Progenitor cell of endocrine pancreas (in vitro differentiated cells): Measurements from ENCODE around the gene STAC2. TPM values are rescaled to one million over a fixed set of nuclear protein-coding genes. Genes with fewer than 3 reads are reported as not detected.

Experiments
- DNase-seq: peaks from one replicate; pipeline ENCODE4 v3.0.0; 2021; ENCODE audit warnings: low spot score; ENCODE audit not compliant: unreplicated experiment
- H3K27ac Mint-ChIP-seq: 2 replicates; pipeline ENCODE4 v1.8.0; 2021; ENCODE audit warnings: mild to moderate bottlenecking, moderate library complexity, mixed read lengths
- H3K27me3 Mint-ChIP-seq: 2 replicates; pipeline ENCODE4 v1.8.0; 2021; ENCODE audit warnings: mixed read lengths
- H3K36me3 Mint-ChIP-seq: 2 replicates; pipeline ENCODE4 v1.8.0; 2022; ENCODE audit warnings: mixed read lengths; ENCODE audit not compliant: insufficient read depth
- H3K4me1 Mint-ChIP-seq: 2 replicates; pipeline ENCODE4 v1.8.0; 2021; ENCODE audit warnings: low read depth, mixed read lengths
- H3K4me3 Mint-ChIP-seq: 2 replicates; pipeline ENCODE4 v1.8.0; 2021; ENCODE audit warnings: low read depth, mild to moderate bottlenecking, moderate library complexity, mixed read lengths
- H3K9me3 Mint-ChIP-seq: 2 replicates; pipeline ENCODE4 v1.8.0; 2021; ENCODE audit warnings: low read depth, mixed read lengths
- CTCF ChIP-seq: fragments of 200-600 bp; sonication (generic); IDR thresholded peaks from one replicate; pipeline ENCODE4 v1.5.0; 2021; ENCODE audit warnings: antibody characterized with exemption, mild to moderate bottlenecking; ENCODE audit not compliant: unreplicated experiment
- total RNA-seq: library from RNA; stranded (reverse); gene quantifications from 2 replicates; pipeline ENCODE4 v1.2.1, GENCODE V29; 2021

STAC2 gene
- total RNA-seq, 1 donor from 2014 or later, result not detected

DNA sequence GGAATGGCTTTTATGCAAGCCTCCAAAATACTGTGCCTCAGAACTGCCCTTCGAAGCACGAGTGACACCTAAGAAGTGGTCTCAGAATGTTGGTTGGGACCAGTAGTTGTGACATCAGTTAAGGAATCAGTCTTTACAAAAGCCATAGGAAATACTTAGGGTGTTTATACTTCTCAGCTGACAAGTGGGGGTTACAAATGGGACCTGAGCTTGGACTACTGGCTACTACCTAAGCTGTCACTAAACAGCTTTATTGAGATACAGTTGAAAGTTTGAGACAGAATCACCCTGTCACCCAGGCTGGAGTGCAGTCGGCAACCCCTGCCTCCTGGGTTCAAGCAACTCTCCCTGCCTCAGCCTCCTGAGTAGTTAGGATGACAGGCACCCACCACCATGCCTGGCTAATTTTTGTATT lies 20.6 kb downstream of the STAC2 start:
- H3K4me3 Mint-ChIP-seq, result no peak overlapping the region
- no peaks in the 10 kb centered on the region for H3K9me3 Mint-ChIP-seq
- DNase-seq, result no peak
- no peak overlapping the region for H3K27ac Mint-ChIP-seq
- no peak for TF ChIP-seq CTCF
- H3K4me1 Mint-ChIP-seq, result peaks cover 11% of the 10 kb centered on the region
- H3K27me3 Mint-ChIP-seq, result peaks cover 23% of the 10 kb centered on the region
- H3K36me3 Mint-ChIP-seq, result peaks cover 28% of the 10 kb centered on the region

DNA sequence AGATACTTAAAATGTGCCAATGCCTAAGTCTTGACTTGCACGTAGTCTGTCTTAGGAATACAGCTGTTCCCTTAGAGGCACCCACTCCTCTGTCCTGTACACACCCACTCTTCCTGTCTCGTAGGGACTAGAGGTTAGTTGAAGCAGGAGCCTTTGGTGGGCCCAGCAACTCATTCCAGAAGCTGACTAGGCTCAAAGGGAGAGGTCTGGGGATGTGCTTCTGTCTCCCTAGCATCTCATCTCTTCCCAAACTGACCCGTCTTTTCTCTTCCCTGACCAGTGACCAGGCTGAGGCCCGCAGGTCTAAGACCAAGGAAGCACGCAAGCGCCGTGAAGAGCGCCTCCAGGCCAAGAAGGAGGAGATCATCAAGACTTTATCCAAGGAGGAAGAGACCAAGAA lies 21.5 kb downstream of the STAC2 start:
- Mint-ChIP-seq H3K4me3 (no peak overlapping the region), H3K27ac (no peak overlapping the region), H3K27me3 (peaks cover 18% of the 10 kb centered on the region), H3K36me3 (peaks cover 28% of the 10 kb centered on the region), H3K9me3 (no peaks in the 10 kb centered on the region), H3K4me1 (peaks cover 16% of the 10 kb centered on the region)
- no peak for DNase-seq
- no peak for TF ChIP-seq CTCF

- no peak for DNase-seq
- Mint-ChIP-seq H3K36me3 (peaks cover 28% of the 10 kb centered on the region), H3K4me3 (peak overlapping the region; percentile 97), H3K4me1 (peaks cover 16% of the 10 kb centered on the region), H3K27ac (peak overlapping the region; percentile 100), H3K9me3 (no peaks in the 10 kb centered on the region), H3K27me3 (no peaks in the 10 kb centered on the region)
- no peak for TF ChIP-seq CTCF
Observed at GRCh38 chr17:39200957-39201510, 24.7 kb downstream of the STAC2 start.

DNA sequence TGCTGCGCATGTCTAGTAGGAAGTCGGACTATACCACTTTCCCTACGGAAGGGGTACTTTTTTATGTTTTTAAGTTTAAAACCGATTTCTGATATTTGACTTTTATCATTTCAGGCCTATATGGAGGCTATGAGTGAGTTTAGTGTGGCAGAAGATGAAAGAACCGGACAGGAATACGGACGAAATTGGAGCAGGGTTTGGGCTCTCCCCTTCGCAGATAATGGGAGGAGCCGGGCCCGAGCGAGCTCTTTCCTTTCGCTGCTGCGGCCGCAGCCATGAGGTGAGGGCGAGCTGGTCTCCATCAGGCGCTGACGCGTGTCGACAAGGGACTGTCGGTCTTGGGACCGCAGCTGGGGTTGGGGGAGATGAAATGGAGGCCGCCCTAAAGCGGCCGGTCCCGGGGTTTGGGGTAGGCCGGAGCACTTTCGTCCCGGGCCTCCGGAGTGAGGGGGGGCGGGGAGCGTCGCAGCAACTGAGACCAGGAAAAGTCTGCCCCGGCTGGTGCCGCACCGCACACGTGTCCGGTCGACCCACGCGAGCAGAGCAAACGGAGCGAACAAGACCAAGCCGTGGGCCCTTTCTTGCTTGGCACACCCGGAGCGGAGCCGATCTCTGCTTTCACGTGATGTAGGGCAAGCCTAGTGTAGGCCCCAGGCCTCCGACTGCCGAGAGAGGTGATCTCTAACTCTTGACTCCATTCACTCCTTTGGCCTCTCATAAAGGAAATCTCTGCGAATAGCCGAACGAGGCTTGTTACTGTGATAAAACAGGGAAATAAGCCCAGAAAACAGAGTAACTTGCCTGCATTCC lies 25.5 kb downstream of the STAC2 start, which contains the start of gene RPL19:
RPL19 (plus strand) TSS at position 214 of the 810 bp plus-strand sequence; CDS start at position 276, 62 bp downstream.
- peak within 1 kb of the TSS; percentile 97 for H3K4me3 Mint-ChIP-seq
- peak; percentile 55 for DNase-seq
- H3K4me1 Mint-ChIP-seq, result peaks cover 16% of the 10 kb centered on the region
- H3K27ac Mint-ChIP-seq, result peak within 1 kb of the TSS; percentile 100
- TF ChIP-seq CTCF, result no peak
- peaks cover 28% of the 10 kb centered on the region for H3K36me3 Mint-ChIP-seq
- no peaks in the 10 kb centered on the region for H3K27me3 Mint-ChIP-seq
- no peaks in the 10 kb centered on the region for H3K9me3 Mint-ChIP-seq

- H3K9me3 Mint-ChIP-seq, result no peaks in the 10 kb centered on the region
- H3K36me3 Mint-ChIP-seq, result peaks cover 25% of the 10 kb centered on the region
- no peak for TF ChIP-seq CTCF
- H3K27ac Mint-ChIP-seq, result peak overlapping the region; percentile 100
- H3K4me3 Mint-ChIP-seq, result peak overlapping the region; percentile 97
- peak; percentile 59 for DNase-seq
- peaks cover 16% of the 10 kb centered on the region for H3K4me1 Mint-ChIP-seq
- H3K27me3 Mint-ChIP-seq, result no peaks in the 10 kb centered on the region
Observed at GRCh38 chr17:39199820-39200069, 26.0 kb downstream of the STAC2 start.
